Measurements from ENCODE around the gene KHK. TPM values are rescaled to one million over a fixed set of nuclear protein-coding genes. Genes with fewer than 3 reads are reported as not detected.

The KHK gene
- total RNA-seq, 4 donors from 2014 or later, result 2.8 to 6.3 (median 3.8) TPM

DNA sequence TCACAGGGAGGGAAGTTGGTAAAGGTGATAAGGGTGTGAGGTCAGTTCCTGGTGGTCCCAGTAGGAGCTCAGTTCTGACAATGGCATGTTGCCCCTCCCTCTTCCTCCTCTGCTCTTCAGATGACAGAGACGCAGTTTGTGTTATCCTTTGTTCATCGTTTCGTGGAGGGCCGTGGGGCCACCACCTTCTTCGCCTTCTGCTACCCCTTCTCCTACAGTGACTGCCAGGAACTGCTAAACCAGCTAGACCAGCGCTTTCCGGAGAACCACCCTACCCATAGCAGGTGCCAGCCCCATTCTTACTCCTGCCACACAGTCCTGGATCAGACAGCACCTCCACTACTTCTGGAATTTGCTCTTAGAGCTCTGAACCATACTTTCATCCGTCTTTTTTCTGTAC, 32.8 kb upstream of the KHK start:
- H3K9me3 ChIP-seq, result no peaks in the 10 kb centered on the region
- H3K36me3 ChIP-seq, result peaks cover 50% of the 10 kb centered on the region
- peaks cover 19% of the 10 kb centered on the region for H3K4me1 ChIP-seq
- TF ChIP-seq POLR2AphosphoS5 (IDR thresholded peaks at IDR 0.05), result no peak
- TF ChIP-seq POLR2A (IDR thresholded peaks at IDR 0.05), result no peak
- TF ChIP-seq, protein P1, sequence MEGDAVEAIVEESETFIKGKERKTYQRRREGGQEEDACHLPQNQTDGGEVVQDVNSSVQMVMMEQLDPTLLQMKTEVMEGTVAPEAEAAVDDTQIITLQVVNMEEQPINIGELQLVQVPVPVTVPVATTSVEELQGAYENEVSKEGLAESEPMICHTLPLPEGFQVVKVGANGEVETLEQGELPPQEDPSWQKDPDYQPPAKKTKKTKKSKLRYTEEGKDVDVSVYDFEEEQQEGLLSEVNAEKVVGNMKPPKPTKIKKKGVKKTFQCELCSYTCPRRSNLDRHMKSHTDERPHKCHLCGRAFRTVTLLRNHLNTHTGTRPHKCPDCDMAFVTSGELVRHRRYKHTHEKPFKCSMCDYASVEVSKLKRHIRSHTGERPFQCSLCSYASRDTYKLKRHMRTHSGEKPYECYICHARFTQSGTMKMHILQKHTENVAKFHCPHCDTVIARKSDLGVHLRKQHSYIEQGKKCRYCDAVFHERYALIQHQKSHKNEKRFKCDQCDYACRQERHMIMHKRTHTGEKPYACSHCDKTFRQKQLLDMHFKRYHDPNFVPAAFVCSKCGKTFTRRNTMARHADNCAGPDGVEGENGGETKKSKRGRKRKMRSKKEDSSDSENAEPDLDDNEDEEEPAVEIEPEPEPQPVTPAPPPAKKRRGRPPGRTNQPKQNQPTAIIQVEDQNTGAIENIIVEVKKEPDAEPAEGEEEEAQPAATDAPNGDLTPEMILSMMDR (IDR thresholded peaks at IDR 0.05), result no peak
- no peak for TF ChIP-seq EP300 (IDR thresholded peaks at IDR 0.05)
- DNase-seq (ENCODE audit: low spot score in 2 of 2), result no peak
- H3K27ac ChIP-seq, result no peak overlapping the region
- H3K27me3 ChIP-seq, result no peaks in the 10 kb centered on the region
- H3K4me3 ChIP-seq, result no peak overlapping the region
- 80% methylated on average over 8 of the region's 8 CpGs for WGBS

- Histone ChIP-seq H3K27me3 (no peaks in the 10 kb centered on the region), H3K27ac (no peak overlapping the region), H3K36me3 (peaks cover 56% of the 10 kb centered on the region), H3K4me3 (no peak overlapping the region), H3K9me3 (no peaks in the 10 kb centered on the region), H3K4me1 (peaks cover 14% of the 10 kb centered on the region)
- WGBS, result 95% methylated on average over 11 of the region's 11 CpGs
- TF ChIP-seq POLR2A (IDR thresholded peaks at IDR 0.05) (no peak), EP300 (IDR thresholded peaks at IDR 0.05) (no peak), POLR2AphosphoS5 (IDR thresholded peaks at IDR 0.05) (no peak)
- TF ChIP-seq, protein P1 (IDR thresholded peaks at IDR 0.05), result no peak
- no peak for DNase-seq (ENCODE audit: low spot score in 2 of 2)
These were observed 31.9 kb upstream of the KHK start for GRCh38 chr2:27054721-27055120.

DNA sequence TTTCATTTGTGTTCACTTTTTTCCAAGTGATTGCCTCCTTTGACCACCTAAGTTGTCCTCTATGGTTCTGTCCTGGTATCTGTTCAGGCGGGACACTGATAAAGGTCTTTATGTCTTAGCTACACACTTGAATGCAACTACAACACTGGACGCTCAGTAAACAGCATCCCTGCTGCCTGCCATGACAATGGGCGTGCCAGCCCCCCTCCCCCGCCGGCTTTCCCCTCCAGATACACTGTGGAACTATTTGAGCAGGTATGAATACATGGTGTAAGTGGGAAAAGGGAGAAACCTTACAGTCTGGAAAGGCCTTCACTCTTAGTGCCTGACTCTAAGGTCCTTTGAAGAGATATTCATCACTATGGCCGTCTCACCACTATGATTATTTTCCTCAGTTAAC, 29.4 kb upstream of the KHK start:
- Histone ChIP-seq H3K27ac (no peak overlapping the region), H3K9me3 (no peaks in the 10 kb centered on the region), H3K4me1 (peaks cover 4% of the 10 kb centered on the region), H3K36me3 (peaks cover 56% of the 10 kb centered on the region), H3K27me3 (no peaks in the 10 kb centered on the region), H3K4me3 (no peak overlapping the region)
- TF ChIP-seq POLR2A (IDR thresholded peaks at IDR 0.05) (no peak), POLR2AphosphoS5 (IDR thresholded peaks at IDR 0.05) (no peak), EP300 (IDR thresholded peaks at IDR 0.05) (no peak)
- TF ChIP-seq, protein P1 (IDR thresholded peaks at IDR 0.05), result no peak
- DNase-seq (ENCODE audit: low spot score in 2 of 2), result no peak
- WGBS, result 89% methylated on average over 6 of the region's 6 CpGs

GRCh38 chr2:27058210-27058609, 28.4 kb upstream of the KHK start:
- no peaks in the 10 kb centered on the region for H3K9me3 ChIP-seq

DNA sequence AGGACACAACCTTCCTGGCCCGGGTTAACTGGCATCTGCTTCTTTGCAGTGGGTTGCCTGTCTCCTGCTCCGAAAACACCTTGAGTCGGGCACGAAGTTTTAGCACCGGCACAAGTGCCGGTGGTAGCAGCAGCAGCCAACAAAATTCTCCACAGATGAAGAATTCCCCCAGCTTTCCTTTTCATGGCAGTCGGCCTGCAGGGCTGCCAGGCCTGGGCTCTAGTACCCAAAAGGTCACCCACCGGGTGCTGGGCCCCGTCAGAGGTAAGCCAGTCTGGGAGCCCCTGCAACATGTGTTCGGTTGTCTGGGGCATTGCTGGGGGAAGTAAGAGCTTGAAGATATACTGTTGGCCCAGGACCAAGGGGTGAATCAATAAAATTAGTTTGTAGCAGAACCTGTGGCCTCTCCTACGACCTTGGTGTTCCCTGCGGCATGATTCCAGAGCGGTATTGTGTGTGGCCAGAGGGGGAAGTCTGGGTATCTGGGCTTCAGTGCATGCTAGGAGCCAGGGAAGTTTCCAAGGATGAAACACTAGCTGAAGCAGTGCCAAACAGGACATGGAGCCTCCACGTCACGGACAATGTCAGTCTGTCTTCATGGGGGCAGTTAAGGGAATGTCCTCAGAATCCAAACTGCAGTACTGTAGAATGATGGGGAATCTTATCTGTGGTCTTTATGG, 27.3 kb upstream of the KHK start:
- Histone ChIP-seq H3K4me1 (no peaks in the 10 kb centered on the region), H3K36me3 (peaks cover 51% of the 10 kb centered on the region), H3K27me3 (no peaks in the 10 kb centered on the region), H3K27ac (no peak overlapping the region), H3K4me3 (no peak overlapping the region), H3K9me3 (no peaks in the 10 kb centered on the region)
- WGBS, result 79% methylated on average over 10 of the region's 15 CpGs
- TF ChIP-seq, protein P1 (IDR thresholded peaks at IDR 0.05), result no peak
- no peak for TF ChIP-seq POLR2A (IDR thresholded peaks at IDR 0.05)
- no peak for TF ChIP-seq EP300 (IDR thresholded peaks at IDR 0.05)
- TF ChIP-seq POLR2AphosphoS5 (IDR thresholded peaks at IDR 0.05), result no peak
- DNase-seq (ENCODE audit: low spot score in 2 of 2), result no peak

More at GRCh38 chr2:27058210-27058609, 28.4 kb upstream of the KHK start:
- TF ChIP-seq EP300 (IDR thresholded peaks at IDR 0.05) (no peak), POLR2AphosphoS5 (IDR thresholded peaks at IDR 0.05) (no peak), POLR2A (IDR thresholded peaks at IDR 0.05) (no peak)
- TF ChIP-seq, protein P1 (IDR thresholded peaks at IDR 0.05), result no peak
- Histone ChIP-seq H3K36me3 (peaks cover 59% of the 10 kb centered on the region), H3K27me3 (no peaks in the 10 kb centered on the region), H3K4me3 (no peak overlapping the region), H3K27ac (no peak overlapping the region), H3K4me1 (no peaks in the 10 kb centered on the region)
- WGBS, result 89% methylated on average over 10 of the region's 10 CpGs
- DNase-seq (ENCODE audit: low spot score in 2 of 2), result no peak

Measured in suprapubic skin (tissue), 4 donors.